KOPT-K1 (cell line): ENCODE results near the gene ERVK3-1.
A peak's percentile ranks its signal among the peaks of the same experiment; 100 is the strongest.

Source experiments
- H3K27ac ChIP-seq: fragments of 200-600 bp; sonication (generic); 2 replicates; pipeline ENCODE4 v1.5.1; 2016; ENCODE audit warnings: antibody characterized with exemption, mild to moderate bottlenecking, low read depth, low read length; ENCODE audit not compliant: poor library complexity, severe bottlenecking
- H3K36me3 ChIP-seq: fragments of 200-600 bp; sonication (generic); 2 replicates; pipeline ENCODE4 v1.5.1; 2017; ENCODE audit warnings: antibody characterized with exemption, mild to moderate bottlenecking, low read length, moderate library complexity; ENCODE audit not compliant: insufficient read depth
- H3K9me3 ChIP-seq: fragments of 200-600 bp; sonication (generic); 2 replicates; pipeline ENCODE4 v1.5.1; 2017; ENCODE audit warnings: antibody characterized with exemption, low read length, mild to moderate bottlenecking; ENCODE audit not compliant: insufficient read depth, poor library complexity, severe bottlenecking

Gene ERVK3-1

DNA sequence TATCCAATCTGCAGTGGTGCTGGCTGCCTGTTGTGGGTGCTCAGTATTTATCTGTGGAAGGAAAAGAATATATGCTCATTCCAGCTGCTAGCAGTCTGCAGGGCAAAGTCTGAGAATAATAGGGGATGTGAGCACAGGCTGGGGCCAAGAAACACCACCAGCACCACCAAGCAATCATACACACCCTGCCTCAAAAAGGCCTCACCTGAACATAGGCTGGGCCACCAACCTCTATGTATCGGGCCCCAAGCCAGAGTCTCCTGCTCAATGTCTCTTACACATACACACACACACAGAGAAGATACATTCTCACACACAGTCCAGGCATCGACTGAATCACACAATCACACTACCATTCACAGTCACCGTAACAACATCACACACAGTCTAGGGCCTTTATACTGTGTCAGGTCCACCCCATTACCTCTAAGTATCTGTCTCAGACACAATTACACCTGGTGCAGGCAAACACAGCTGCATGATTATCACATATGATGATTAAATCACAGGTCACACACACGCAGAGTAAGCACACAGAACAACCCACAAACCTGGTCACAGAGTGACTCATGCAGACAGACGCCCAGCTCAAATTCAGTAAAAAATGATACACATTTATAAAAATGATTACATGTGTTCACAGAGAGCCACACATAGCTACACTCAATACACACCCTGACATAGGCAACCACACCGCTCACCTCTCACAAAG, 20.3 kb downstream of the ERVK3-1 start:
- H3K27ac ChIP-seq: peak overlapping the region; percentile 63
- no peaks in the 10 kb centered on the region for H3K36me3 ChIP-seq
- H3K9me3 ChIP-seq: no peaks in the 10 kb centered on the region

DNA sequence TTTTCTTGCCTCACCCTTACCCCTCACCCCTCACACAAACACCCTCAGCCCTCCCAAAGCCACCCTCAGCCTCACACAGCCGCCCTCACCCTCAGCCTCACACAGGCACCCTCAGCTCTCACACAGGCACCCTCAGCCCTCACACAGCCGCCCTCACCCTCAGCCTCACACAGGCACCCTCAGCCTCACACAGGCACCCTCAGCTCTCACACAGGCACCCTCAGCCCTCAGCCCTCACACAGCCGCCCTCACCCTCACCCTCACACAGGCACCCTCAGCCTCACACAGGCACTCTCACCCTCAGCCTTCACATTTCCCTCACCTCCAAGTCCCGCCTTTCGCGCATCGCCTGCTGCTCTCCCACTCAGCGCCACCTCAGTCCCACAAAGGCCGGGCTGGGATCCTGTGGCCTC, 21.3 kb downstream of the ERVK3-1 start:
- peak overlapping the region; percentile 63 for H3K27ac ChIP-seq
- no peaks in the 10 kb centered on the region for H3K36me3 ChIP-seq

GRCh38 chr19:58326914-58327726, 21.9 kb downstream of the ERVK3-1 start, which contains the start of gene ZSCAN22:
ZSCAN22 (plus strand) TSS chr19:58326994; CDS start chr19:58334803, 7,809 bp downstream.
- H3K27ac ChIP-seq: peak within 1 kb of the TSS; percentile 63
- H3K36me3 ChIP-seq: no peaks in the 10 kb centered on the region
- H3K9me3 ChIP-seq: no peaks in the 10 kb centered on the region

More for the DNA sequence above, 21.3 kb downstream of the ERVK3-1 start:
- H3K9me3 ChIP-seq: no peaks in the 10 kb centered on the region

GRCh38 chr19:58328999-58329398, 23.8 kb downstream of the ERVK3-1 start:
- no peaks in the 10 kb centered on the region for H3K36me3 ChIP-seq
- no peaks in the 10 kb centered on the region for H3K9me3 ChIP-seq
- H3K27ac ChIP-seq: no peak overlapping the region

- no peaks in the 10 kb centered on the region for H3K9me3 ChIP-seq
- no peak overlapping the region for H3K27ac ChIP-seq
- peaks cover 6% of the 10 kb centered on the region; the same call in 1 of the 2 replicates for H3K36me3 ChIP-seq
These were observed 25.3 kb downstream of the ERVK3-1 start for GRCh38 chr19:58330458-58330857.

DNA sequence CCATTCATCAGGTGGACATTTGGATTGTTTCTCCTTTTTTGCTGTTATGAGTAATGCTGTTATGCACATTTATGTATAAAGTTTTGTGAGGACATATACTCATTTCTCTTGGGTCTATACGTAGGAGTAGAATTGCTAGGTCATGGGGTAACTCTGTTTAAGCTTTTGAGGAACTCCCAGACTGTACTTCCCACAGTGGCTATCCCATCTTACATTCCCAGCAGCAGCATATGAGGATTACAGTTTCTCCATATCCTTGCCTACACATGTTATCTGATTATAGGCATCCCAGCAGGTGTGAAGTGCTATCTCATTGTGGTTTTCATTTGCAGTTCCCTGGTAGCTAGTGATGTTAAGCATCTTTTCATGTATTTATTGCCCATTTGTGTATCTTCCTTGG, 27.5 kb downstream of the ERVK3-1 start:
- Histone ChIP-seq H3K9me3 (no peaks in the 10 kb centered on the region), H3K27ac (no peak overlapping the region), H3K36me3 (peaks cover 22% of the 10 kb centered on the region)

- Histone ChIP-seq H3K36me3 (peaks cover 41% of the 10 kb centered on the region), H3K27ac (no peak overlapping the region), H3K9me3 (no peaks in the 10 kb centered on the region)
These were observed 29.6 kb downstream of the ERVK3-1 start for GRCh38 chr19:58334691-58335249.

DNA sequence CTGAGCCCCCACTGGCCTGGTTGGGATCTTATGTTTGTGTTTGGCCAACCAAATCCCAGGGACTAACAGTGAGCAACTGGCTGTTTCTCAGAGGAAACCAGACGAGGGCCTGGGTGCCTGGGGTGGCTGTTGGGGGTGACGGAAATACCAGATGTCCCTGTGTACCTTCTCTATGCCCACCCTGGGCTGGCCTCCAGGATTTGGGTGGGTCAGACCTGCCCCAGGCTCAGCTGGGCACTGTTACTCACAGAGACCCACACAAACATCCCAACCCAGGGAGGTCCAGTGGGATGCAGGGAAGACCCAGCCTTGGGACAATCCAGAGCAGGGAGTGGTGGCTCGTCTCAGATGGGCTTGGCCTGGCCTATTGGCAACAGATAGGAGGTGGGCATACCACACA, 30.5 kb downstream of the ERVK3-1 start:
- Histone ChIP-seq H3K9me3 (no peaks in the 10 kb centered on the region), H3K27ac (no peak overlapping the region), H3K36me3 (peaks cover 44% of the 10 kb centered on the region)

GRCh38 chr19:58336216-58336615, 31.0 kb downstream of the ERVK3-1 start:
- peaks cover 48% of the 10 kb centered on the region for H3K36me3 ChIP-seq
- H3K9me3 ChIP-seq: no peaks in the 10 kb centered on the region

DNA sequence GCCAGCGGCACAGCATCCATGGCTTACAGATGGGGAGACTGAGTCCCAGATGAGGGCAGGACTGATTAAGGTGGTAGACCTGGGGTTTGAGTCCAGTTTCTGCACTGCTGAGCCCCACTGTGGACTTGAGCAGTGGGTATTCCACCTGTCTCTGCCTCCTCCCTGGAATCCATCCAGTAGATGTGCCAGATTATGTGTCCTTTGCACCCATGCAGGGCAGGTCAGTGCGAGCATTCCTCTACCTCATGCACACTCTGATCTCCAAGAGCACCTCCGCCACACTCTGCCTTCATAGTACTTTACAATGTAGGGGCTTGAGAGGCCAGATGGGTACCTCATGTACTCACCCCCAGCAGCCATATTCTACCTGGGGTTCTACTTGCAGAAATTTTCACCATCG, 31.6 kb downstream of the ERVK3-1 start:
- H3K36me3 ChIP-seq: peaks cover 54% of the 10 kb centered on the region
- H3K9me3 ChIP-seq: no peaks in the 10 kb centered on the region

More at GRCh38 chr19:58336216-58336615, 31.0 kb downstream of the ERVK3-1 start:
- no peak overlapping the region for H3K27ac ChIP-seq

GRCh38 chr19:58338336-58338735, 33.2 kb downstream of the ERVK3-1 start:
- Histone ChIP-seq H3K36me3 (peaks cover 59% of the 10 kb centered on the region), H3K27ac (no peak overlapping the region), H3K9me3 (no peaks in the 10 kb centered on the region)

More for the DNA sequence above, 31.6 kb downstream of the ERVK3-1 start:
- no peak overlapping the region for H3K27ac ChIP-seq

DNA sequence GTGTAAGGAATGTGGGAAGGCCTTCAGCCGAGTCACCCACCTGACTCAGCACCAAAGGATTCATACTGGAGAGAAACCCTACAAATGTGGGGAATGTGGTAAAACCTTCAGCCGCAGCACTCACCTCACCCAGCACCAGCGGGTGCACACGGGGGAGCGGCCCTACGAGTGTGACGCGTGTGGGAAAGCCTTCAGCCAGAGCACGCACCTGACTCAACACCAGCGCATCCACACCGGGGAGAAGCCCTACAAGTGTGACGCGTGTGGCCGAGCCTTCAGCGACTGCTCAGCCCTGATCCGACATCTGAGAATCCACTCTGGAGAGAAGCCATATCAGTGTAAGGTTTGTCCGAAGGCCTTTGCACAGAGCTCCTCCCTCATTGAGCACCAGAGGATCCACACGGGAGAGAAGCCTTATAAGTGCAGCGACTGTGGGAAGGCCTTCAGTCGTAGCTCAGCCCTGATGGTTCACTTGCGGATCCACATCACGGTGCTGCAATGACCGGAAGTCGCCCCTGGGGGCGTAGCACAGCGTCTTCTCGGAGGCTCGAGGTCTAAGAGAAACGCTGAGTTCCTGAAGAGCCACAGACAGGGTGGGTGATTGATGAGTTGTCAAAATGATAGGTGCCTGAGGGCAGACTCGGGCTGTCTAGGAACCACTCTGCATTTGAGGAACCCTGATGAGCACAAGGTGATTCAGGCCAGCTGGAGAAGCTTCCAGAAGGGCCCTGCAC, 33.8 kb downstream of the ERVK3-1 start:
- H3K36me3 ChIP-seq: peaks cover 59% of the 10 kb centered on the region
- no peak overlapping the region for H3K27ac ChIP-seq
- H3K9me3 ChIP-seq: no peaks in the 10 kb centered on the region

GRCh38 chr19:58345558-58345957, 40.4 kb downstream of the ERVK3-1 start:
- Histone ChIP-seq H3K27ac (no peak overlapping the region), H3K9me3 (no peaks in the 10 kb centered on the region), H3K36me3 (peaks cover 15% of the 10 kb centered on the region)

DNA sequence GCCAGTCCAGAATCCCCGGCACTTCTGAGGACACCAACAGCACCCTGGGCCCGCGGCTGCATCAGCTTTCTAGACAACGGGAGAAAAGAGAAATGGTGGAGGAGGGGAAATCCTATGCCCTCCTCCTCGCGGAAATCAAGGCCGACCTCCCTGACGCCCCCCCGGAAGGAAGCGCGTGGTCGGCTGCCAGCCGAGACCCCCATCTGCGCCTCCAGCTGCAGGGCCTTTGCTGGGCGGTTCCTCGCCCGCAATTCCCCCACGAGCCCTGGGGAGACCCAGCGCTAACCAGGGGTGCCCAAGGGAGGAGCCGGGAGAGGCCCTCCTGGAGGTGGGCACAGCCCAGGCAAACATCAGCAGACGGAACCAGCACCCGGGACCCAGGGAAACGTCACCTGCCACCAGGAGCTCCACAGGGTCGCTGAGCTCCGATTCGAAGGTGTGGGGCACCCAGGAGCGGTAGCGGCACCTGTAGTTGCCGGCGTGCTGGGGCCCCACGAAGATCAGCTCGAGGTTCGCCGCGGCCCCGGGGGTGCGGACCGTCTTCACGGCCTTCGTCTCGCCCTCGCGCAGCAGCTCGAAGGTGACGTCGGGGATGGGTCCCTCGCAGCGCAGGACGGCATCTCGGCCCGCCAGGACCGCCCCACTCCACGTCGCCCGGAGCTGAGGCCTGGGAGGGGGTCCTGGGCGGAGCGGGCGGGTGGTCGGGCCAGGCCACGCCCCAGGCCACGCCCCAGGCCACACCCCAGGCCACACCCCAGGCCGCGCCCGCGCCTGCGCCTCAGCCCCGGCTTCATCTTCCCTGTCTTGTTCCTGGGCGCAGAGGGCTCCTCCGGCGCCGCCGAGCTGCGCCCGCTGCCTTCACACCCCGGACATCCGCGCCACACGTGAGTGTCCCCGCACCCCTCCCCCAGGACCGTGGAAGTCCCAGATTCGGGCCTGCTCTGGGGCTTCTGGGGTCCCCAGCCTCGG, 42.1 kb downstream of the ERVK3-1 start:
- Histone ChIP-seq H3K36me3 (peaks cover 6% of the 10 kb centered on the region; the same call in 1 of the 2 replicates), H3K27ac (peak overlapping the region; percentile 84), H3K9me3 (no peaks in the 10 kb centered on the region)
